Measurements from ENCODE around the gene NPFF.
A peak's percentile ranks its signal among the peaks of the same experiment; 100 is the strongest.

- TF ChIP-seq CTCF (IDR thresholded peaks at IDR 0.05; ENCODE audit: extremely low read depth in 1 of 2, insufficient read depth in 1 of 2, low read depth in 1 of 2, low read length in 2 of 2) (no peak), POLR2A (IDR thresholded peaks at IDR 0.05; ENCODE audit: low read depth, low read length) (peak; percentile 80), POLR2AphosphoS5 (IDR thresholded peaks at IDR 0.05; ENCODE audit: insufficient read depth, low read depth, low read length) (peak; percentile 19)
These were observed 23.9 kb downstream of the NPFF start for GRCh38 chr12:53483225-53483978.

Measured in endothelial cell of umbilical vein (primary cell).